GM19467 (cell line): ENCODE measurements around the gene ADD1.

ENCODE experiments used
- ATAC-seq: cut with Tn5 transposase; IDR thresholded peaks from one replicate; pipeline ENCODE4 v1.9.1; 2021; ENCODE audit warnings: mild to moderate bottlenecking, moderate library complexity; ENCODE audit not compliant: unreplicated experiment

Gene ADD1

DNA sequence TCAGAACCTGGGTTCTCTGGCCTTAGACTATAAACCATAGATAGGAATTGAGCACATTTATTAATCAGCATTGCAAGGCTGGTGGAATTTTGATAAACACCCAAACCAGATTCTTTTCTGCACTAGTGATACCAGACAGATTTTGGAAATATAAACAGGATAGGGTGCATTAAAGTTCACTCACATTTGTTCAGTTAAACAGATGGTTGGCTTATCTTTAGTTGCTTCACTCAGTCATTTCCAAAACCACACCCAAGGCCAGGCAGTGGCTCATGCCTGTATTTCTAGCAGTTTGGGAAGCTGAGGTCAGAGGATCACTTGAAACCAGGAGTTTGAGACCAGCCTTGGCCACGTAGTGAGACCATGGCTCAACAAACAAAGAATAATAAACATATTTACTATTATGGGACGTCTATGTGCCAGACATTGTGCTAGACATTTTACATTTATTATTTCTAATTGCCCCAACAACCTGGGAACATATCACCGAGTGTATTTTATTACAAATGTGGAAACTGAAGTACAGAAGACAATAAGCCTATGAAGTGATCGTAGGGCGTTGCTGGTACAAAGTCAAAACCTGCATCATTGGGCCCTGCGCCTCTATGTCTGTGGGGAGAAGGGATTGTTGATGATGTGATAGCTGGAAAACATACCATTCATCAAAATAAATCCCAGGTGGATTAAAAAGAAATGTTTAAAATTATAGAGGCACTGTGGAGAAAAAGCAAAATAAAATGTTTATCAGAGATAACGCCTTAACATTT lies 15.0 kb downstream of the ADD1 start:
- ATAC-seq: no peak

DNA sequence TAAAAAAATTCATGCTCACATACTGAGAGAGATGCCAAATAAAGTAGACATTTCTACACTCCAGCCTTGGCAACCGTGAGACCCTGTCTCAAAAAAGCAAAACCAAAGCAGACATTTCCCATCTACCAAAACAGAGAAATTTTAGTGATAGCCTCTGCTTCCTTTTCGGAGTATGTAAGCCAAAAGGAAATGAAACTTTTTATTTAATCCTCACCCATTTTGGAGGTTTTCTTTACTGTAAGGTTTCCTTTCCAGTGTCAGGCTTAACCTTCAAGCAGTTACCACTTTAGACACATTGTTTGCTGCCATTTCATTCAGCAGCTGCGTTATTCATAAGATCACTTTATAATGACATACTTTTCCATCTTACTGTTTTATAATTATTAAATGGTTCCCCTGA lies 15.9 kb downstream of the ADD1 start:
- no peak for ATAC-seq

DNA sequence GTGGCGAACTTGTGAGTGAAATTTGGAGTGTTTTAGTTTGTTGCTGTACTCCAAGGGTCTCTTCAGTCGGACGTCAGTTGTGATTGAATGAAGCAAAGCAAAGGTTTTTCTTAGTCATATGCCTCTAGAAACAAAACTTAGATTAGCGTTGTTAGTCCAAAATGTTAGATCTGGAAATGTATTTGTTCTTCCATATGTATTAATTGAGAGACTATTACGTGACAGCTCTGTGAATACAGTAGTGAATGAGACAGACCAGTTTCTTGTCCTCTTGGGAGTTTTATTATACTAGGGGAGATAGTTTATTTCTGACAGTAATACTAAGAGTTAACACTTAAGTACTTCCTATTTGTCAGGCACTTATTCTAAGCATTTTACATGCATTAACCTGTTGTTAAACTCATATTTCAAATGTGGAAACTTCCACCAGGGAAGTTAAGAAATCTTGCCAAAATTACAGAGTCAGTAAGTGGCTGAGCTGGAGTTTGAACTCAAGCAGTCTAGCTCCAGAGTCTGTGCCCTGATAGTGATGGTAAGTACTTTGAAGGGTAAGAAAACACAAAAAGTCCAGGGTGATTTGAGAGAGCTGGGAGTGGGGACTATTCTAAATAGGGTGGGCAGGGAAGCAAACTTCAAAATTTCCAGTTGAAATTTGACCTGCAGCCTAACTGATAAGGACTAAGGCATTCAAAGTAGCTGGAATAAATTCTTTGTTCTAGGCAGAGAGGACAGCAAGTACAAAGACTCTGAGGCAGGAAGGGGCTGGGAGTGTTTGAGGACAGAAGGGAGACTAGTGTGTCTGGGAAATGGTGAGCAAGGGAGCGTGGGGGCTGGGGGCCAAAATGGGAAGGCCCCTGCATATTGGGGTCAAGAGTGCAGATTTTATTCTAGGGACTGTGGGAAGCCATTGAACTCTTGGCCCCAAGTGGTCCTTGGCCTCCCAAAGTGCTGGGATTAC lies 17.0 kb downstream of the ADD1 start:
- no peak for ATAC-seq

DNA sequence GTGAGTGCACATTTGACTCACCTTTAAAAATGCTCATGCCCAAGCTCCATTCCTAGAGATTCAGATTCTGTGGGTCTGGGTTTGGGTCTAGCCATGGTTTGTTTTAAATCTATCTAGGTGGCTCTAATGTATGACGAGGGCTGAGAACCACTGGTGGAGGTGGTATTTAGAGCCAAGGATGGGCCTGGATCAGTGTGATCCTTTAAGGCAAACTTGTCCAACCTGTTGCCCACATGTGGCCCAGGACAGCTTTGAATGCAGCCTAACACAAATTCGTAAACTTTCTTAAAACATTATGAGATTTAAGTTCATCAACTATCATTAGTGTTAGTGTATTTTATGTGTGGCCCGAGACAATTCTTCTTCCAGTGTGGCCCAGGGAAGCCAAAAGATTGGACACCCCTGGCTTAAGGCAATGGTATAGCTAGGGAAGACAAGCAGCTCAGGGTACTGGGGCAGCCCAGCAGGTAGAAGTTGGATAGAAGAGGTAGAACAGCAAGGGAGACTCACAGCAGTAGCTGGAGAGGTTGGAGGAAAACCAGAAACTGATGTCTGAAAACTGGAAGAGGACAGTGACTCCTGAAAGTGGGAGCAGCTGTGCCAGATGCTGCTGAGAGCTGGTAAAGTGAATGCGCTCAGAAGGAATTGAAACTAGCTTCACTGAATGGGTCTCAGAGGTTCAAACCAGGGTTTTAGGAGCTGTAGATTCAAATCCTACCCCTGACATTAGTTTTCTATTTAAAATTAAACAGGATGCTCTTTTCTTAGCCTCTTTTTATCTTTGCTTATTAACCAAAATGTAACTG lies 18.2 kb downstream of the ADD1 start:
- ATAC-seq: no peak

DNA sequence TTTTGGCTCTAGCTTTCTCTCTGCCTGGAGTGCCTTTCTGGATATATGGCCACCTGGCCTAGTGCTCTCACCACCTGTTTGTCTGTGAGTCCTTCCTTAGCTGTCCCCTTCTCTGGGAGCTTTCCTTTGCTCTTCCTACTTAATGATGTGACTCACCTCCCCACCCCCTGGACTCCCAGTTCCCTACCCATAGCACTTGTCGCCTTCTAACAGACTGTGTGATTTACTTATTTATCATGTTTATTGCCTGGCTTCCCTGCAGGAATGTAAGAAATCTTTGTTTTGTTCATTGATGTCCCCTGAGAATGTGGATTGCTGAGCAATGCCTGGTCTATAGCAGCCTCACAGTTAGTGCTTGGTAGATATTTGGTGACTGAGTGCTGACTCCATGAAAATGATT lies 18.9 kb downstream of the ADD1 start:
- ATAC-seq: no peak

DNA sequence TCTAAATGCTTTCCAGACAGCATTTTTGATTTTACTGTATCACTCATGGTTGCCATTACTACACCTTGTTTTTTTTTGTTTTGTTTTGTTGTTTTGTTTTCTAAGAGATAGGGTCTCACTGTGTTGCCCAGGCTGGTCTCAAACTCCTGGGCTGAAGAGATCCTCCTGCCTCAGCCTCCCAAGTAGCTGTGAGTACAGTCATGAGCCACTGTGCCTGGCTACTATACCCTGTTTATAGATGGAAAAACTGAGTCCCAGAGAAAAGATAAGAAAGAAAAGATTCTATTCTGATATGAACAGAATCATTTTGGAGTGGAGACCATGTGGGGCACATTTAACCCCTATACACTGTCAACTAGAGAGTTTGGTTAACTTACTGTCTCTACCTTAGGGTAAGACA lies 20.0 kb downstream of the ADD1 start:
- ATAC-seq: no peak

DNA sequence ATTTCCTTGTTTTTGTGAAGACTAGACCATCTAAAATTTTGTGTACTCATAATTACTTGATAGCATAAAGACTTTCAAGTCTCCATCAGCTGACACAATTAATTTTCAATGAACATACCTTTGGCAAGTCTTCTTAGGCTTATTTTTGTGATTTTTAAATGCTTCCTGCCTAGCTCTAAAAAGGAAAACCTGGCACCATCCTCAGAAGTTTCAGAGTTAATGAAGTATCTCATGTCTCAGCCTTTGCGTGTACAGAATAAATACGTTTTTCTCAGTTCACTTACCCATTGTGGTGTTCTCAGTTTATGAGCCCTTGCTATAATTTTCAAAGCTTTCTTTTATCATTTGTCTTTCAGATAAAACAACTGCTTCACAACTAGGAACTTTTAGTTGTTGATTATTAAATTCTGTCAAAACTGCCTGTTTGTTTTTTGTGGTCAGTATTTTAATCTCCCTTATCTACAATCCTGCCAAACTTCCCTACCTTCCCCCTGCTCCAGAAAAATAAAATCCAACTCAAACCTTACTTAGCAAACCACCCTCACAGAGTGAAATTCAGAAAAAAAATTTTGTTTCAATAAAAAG lies 21.6 kb downstream of the ADD1 start:
- no peak for ATAC-seq

DNA sequence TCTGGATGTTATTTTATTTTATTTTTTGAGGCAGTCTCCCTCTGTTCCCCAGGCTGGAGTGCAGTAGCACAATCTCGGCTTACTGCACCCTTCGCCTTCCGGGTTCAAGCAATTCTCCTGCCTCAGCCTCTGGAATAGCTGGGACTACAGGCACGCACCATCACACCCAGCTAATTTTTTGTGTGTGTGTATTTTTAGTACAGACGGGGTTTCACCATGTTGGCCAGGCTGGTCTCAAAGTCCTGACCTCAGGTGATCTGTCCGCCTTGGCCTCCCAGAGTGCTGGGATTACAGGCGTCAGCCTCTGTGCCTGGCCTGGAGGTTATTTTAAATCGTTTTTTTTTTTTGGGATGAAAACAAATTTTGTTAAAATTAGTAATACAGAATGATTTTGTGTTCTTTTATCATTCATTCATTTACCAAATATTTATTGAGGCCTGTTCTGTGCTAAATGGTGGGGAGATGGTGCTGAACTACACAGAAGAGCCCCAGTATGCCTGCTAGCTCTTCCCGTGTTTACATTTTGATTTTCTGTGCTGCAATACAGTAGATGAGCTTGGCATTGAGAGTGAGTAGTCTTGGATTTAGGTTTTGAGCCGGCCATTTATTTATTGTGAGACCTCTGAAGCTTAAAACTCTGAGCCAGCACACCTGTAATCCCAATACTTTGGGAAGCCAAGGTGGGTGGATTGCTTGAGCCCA lies 22.7 kb downstream of the ADD1 start:
- no peak for ATAC-seq

DNA sequence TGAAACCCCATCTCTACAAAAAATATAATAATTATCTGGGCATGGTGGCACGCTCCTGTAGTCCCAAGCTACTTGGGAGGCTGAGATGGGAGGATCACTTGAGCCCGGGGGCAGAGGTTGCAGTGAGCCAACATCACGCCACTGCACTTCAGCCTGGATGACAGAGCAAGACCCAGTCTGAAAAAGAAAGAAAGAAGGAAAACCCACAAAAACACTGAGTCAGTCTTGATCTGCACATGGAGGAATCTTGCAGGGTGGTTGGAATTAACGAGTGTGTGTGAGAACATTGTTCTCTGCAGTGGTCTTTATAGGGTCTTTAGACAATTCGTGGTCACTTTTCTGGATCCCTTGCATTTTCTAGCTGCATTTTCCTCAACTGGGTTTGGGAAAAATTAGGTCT lies 23.2 kb downstream of the ADD1 start:
- no peak for ATAC-seq

DNA sequence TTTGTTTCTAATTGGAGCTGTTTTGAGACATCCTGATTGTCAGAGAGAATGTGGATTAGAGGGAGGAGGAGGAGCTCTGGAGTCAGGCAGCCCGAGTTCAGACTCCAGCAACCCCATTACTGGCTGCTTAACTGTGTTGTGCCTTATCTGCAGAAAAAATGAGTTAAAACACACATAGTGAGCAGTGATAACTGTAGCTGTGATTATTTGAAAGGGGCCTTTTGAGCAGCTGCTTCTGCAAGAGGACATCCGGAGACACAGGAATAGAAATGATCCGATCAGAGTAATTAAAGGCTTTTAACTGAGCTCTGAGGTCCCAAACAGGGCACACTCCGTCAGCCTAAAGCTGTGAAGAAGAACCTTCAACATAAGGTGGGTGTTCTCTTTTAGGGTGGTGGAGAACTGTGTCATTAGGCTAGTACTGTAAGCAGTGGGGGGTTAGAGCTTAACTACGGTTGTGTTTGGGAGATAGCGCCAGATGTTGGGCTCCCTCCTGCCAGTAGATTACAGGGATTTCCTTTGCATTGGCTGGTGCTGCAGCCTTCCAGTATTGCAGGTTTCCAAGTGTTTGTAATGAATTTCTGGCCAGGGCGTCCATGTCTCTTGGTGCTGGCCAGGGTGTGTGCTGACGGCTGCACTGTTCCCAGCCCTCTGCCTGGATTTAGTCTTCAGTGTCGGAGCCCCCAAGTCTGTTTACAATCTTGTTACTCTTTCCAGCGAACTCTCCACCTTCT lies 24.3 kb downstream of the ADD1 start:
- no peak for ATAC-seq

DNA sequence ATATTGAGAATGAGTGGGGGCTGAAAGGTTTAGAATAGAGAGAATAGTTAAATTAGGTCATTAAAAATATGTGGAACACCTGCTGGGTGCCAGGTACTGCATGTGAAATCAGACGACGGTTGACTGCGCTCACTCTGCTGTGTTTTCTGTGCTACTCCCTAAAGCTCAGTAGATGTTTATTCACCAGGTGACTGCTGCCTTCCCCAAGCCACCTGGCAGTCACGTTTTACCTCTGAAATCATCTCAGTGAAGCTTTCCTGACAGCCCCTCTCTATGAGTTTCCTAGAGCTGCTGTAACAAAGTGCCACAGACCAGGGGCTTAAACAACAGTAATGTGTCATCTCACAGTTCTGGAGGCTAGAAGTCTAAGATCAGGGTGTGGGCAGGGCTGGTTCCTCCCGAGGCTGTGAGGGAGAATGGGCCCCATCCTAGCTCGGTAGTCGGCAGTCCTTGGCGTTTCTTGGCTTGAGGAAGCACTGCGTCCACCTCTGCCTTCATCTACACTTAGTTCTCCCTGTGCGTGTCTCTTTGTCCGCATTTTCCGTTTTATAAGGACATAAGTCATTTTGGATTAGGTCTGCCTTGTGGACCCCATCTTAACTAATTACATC lies 25.3 kb downstream of the ADD1 start:
- ATAC-seq: no peak

DNA sequence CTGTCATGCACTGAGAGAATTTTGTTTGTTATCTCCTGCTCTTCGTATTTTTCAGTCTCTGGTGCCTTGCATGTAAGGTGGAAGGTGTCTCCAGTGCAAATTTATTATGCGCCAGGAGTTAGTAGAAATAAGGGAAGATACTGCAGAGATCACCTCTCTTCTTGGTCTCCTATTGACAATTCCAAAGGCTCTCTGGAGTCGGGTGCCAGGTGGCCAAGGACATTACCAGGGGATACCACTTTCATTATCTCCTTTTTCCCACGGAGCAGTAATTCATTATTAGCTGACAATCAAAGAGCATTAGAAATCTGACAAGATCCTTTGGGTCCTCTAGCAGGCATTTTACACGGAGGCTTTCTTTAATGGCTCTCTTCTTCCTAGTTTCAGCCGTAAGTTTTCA lies 26.0 kb downstream of the ADD1 start:
- ATAC-seq: no peak

DNA sequence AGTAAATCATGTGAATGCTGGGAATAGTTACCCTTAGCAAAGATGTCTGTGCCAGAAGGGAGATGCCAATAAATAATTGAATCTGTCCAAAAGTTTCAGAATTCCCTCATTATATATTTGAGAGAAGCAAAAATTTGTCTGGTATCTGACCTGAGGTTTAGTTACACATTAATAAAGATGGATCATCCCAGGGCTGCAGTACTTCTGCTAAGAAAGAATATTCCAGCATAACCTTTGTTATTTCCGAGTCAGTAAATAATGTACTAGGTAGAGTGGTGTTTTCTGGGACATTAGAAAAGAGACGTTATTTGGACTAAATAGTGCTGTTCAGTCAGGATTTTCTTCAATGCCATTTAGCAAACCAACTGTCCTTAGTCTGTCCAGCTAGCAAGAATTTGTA lies 26.4 kb downstream of the ADD1 start:
- ATAC-seq: no peak

DNA sequence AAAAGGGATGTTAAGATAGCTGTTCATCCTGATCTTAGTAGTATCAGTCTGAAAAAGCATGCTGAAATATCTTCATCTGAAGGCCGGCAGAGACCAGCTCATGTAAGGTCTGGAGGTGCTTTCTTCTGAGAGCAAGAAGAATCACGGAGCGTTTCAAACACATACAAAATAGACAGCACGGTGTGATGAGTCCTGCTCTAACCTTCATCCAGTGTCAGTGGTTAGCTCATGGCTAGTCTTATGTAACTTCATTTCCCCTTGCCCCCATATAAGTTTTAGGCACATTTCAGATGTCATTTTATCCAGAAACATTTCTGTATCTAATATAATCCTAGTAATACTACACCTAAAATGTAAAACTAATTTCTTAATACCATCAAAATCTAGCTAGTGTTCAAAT lies 27.8 kb downstream of the ADD1 start:
- ATAC-seq: no peak

DNA sequence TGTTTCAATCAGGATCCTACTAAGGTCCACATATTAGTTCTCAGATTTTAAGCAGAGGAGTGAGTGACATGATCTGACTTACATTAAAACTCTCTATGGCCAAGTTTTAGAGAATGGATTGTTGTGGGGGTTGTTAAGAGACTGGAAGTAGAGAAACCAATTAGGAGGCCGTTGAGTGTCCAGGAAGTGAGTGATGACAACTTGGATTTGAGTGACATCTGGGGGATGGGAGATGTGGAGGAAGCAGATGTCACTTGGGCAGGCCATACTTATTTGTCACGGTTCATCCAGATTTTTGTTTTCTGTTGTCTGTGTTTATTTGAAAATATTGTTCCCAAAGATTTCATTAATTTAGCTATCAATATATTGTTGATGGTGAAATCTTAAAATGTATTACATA lies 28.3 kb downstream of the ADD1 start:
- ATAC-seq: no peak

DNA sequence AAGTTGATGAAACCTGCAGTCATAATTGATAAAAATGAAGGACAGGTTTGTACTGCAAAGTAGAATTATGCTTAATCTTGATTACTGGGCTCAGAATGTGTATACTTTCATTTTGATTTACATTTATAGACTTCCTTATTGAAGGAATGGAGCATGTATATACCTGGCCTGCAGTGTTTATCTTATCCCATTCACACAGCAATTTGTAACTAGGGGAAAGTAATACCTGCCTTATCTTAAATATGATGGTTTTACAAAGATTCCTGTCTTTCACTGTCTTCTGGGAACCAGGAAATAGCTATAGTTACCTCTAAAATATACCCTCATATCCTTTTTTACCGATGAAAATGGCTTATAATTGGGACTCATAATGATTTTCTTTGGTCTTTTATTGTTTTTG lies 29.7 kb downstream of the ADD1 start:
- no peak for ATAC-seq

DNA sequence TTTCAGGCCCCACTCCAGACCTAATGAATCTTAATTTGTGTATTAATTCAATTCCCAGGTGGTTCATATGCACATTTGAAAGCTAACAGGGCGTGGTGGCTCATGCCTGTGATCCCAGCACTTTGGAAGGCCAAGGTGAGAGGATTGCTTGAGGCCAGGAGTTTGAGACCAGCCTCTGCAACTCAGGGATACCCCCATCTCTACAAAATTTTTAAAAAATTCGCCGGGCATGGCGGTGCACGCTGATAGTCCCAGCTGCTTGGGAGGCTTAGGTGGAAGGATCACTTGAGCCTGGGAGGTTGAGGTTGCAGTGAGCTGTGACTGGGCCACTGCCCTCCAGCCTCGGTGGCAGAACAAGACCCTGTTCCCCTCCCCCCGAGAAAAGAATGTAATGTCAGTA lies 31.2 kb downstream of the ADD1 start:
- no peak for ATAC-seq

DNA sequence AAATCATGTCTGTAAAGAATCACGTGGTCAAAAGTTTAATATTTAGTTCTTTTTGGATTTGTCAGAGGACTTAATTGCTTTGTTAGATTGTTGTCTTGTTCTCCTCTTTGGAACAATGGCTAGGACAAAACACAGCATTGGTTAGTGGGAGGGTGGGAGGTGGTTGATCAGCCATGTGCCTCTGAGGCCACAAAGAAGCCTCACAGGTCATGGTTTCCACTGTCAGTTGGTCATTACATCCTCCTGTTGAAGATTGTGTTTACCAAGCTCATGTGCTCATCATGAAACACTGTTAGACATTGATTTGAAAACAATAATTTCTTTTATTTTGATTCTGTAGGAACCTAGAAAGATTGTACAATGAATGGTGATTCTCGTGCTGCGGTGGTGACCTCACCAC lies 31.9 kb downstream of the ADD1 start:
- no peak for ATAC-seq

DNA sequence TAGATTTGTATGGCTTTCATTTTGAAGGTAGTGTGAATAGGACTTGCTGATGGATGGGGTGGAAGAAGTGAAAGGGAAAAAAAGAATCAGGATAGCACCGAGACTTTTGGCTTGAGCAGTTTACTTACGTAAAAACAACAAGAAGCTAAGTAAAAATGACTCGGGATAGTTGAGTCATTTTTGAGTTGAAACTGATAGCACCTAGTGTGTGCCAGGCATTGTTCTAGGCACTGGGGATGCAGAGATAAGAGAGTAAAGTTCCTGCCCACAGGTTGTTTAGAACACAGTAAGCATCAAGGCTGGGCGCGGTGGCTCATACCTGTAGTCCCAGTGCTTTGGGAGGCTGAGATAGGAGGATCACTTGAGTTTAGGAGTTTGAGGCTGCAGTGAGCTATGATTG lies 34.7 kb downstream of the ADD1 start:
- ATAC-seq: no peak
